ENCODE measurements around the gene FOXK2.
"Not testable (repeated sequence)": the region's sequence is repeated elsewhere in the genome, so short reads cannot be mapped to it uniquely, and the experiment has no call there.

FOXK2 gene

DNA sequence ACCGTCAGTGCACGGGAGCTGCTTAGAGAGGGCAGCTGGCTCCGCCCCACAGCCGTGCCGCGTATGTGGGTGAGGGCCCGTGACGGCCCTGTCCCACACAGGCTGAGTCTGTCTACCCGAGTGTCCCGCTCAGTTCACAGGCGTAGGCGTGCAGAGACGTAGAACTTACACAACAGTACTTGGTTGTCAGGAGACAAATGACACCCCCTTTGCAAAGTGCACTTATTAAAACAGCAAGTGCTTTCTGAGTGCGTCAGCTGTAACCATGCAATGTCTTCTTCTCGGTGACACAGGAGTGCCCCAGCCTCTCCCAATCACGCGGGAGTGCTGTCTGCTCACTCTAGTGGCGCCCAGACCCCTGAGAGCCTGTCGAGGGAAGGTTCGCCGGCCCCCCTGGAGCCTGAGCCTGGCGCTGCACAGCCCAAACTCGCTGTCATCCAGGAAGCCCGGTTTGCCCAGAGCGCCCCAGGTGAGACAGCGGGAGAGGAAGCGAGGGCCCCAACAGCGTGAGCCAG lies 64.2 kb downstream of the FOXK2 start:
- Mint-ChIP-seq H3K36me3 (ENCODE audit: low read depth) (peaks cover 60% of the 10 kb centered on the region), H3K27me3 (ENCODE audit: low read depth) (no peaks in the 10 kb centered on the region), H3K4me3 (no peak overlapping the region), H3K9me3 (no peaks in the 10 kb centered on the region), H3K4me1 (peaks cover 5% of the 10 kb centered on the region), H3K27ac (peak overlapping the region in 1 of 3 experiments; percentile 52)
- TF ChIP-seq, protein P1, sequence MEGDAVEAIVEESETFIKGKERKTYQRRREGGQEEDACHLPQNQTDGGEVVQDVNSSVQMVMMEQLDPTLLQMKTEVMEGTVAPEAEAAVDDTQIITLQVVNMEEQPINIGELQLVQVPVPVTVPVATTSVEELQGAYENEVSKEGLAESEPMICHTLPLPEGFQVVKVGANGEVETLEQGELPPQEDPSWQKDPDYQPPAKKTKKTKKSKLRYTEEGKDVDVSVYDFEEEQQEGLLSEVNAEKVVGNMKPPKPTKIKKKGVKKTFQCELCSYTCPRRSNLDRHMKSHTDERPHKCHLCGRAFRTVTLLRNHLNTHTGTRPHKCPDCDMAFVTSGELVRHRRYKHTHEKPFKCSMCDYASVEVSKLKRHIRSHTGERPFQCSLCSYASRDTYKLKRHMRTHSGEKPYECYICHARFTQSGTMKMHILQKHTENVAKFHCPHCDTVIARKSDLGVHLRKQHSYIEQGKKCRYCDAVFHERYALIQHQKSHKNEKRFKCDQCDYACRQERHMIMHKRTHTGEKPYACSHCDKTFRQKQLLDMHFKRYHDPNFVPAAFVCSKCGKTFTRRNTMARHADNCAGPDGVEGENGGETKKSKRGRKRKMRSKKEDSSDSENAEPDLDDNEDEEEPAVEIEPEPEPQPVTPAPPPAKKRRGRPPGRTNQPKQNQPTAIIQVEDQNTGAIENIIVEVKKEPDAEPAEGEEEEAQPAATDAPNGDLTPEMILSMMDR (IDR thresholded peaks at IDR 0.05; ENCODE audit: unreplicated experiment in 3 of 3) = no peak

DNA sequence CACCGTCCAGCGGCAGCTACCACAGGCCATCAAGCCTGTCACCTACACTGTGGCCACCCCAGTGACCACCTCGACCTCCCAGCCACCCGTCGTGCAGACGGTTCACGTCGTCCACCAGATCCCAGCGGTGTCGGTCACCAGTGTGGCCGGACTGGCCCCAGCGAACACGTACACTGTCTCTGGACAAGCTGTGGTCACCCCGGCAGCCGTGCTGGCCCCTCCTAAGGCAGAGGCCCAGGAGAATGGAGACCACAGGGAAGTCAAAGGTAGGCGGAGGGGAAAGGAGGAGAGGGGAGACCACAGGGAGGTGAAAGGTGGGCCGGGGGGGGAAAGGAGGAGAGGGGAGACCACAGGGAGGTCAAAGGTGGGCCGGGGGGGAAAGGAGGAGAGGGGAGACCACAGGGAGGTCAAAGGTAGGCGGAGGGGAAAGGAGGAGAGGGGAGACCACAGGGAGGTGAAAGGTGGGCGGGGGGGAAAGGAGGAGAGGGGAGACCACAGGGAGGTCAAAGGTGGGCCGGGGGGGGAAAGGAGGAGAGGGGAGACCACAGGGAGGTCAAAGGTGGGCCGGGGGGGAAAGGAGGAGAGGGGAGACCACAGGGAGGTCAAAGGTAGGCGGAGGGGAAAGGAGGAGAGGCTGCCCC lies 66.5 kb downstream of the FOXK2 start:
- H3K9me3 Mint-ChIP-seq; H3K4me1 Mint-ChIP-seq; H3K4me3 Mint-ChIP-seq; H3K27me3 Mint-ChIP-seq (ENCODE audit: low read depth): not testable (repeated sequence)
- Mint-ChIP-seq H3K36me3 (ENCODE audit: low read depth) (peaks cover 56% of the 10 kb centered on the region), H3K27ac (peak overlapping the region in 2 of 3 experiments; percentile 42 to 55)

DNA sequence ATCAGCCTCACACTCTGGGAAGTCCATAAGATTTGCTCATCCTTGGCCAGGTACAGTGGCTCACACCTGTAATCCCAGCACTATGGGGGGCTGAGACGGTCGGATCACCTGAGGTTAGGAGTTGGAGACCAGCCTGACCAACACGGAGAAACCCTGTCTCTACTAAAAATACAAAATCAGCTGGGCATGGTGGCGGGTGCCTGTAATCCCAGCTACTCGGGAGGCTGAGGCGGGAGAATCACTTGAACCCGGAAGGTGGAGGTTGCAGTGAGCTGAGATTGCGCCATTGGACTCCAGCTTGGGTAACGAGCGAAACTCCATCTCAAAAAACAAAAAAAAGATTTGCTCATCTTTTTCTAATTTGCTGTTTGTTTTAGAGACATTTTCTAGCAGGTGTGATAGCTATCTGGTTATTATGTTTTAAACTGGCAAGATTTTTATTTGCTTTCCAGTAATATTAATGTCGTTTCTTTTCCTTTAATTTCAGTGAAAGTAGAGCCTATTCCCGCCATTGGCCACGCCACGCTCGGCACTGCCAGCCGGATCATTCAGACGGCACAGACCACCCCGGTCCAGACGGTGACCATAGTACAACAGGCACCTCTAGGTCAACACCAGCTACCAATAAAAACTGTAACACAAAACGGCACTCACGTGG lies 67.2 kb downstream of the FOXK2 start:
- H3K4me1 Mint-ChIP-seq = peaks cover 5% of the 10 kb centered on the region
- peak overlapping the region in 2 of 3 experiments; percentile 59 to 65 for H3K27ac Mint-ChIP-seq
- TF ChIP-seq, protein P1 (IDR thresholded peaks at IDR 0.05; ENCODE audit: unreplicated experiment in 3 of 3) = no peak
- H3K27me3 Mint-ChIP-seq (ENCODE audit: low read depth) = no peaks in the 10 kb centered on the region
- no peaks in the 10 kb centered on the region for H3K9me3 Mint-ChIP-seq
- peaks cover 54% of the 10 kb centered on the region for H3K36me3 Mint-ChIP-seq (ENCODE audit: low read depth)
- H3K4me3 Mint-ChIP-seq = no peak overlapping the region

DNA sequence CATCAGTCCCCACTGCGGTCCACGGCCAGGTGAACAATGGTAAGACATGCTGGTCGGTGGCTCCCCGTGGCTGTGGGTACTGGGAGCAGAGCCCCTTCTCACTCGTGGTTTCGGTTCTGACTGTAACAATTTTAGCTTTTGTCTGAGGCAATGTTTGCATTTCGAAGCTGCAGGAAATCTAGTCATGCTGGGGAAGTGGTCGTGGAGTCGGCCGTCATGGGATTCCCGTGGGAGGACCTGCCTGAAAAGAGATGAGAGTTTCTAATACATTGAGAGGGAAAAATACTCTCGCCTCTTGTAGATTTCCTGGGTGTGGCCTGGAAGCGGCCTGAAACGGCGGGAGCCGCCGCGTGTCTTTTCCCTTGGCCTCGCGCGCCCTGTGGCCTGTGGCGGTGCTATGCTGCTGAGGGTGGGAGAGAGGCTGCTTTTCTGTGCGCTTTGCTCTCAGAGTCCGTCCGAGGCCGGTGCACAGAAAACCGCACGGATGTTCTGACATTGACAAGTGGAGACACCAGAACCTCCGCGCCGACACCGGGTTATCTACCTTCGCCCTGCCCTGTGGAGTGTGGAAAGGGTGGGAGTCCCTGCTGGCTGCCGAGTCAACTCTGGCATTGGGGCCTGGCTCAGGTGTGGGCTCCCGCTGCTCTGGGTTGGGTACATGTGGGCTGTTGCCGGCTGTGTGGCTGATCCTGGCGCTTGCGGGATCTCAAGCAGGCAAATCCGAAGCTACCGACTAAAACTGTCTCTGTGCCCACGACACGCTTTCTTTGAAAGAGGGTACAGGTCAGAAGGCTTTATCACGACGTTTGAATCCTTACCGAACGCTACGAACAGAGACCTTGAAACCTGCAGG lies 67.9 kb downstream of the FOXK2 start:
- H3K4me1 Mint-ChIP-seq = peaks cover 9% of the 10 kb centered on the region
- no peaks in the 10 kb centered on the region for H3K9me3 Mint-ChIP-seq
- H3K4me3 Mint-ChIP-seq = no peak overlapping the region
- peak overlapping the region in 2 of 3 experiments; percentile 59 to 65 for H3K27ac Mint-ChIP-seq
- H3K27me3 Mint-ChIP-seq (ENCODE audit: low read depth) = no peaks in the 10 kb centered on the region
- TF ChIP-seq, protein P1 (IDR thresholded peaks at IDR 0.05; ENCODE audit: unreplicated experiment in 3 of 3) = no peak
- peaks cover 47% of the 10 kb centered on the region for H3K36me3 Mint-ChIP-seq (ENCODE audit: low read depth)

- Mint-ChIP-seq H3K27me3 (ENCODE audit: low read depth) (no peaks in the 10 kb centered on the region), H3K36me3 (ENCODE audit: low read depth) (peaks cover 41% of the 10 kb centered on the region), H3K4me3 (no peak overlapping the region), H3K27ac (peak overlapping the region in 1 of 3 experiments; percentile 29), H3K9me3 (no peaks in the 10 kb centered on the region), H3K4me1 (peaks cover 17% of the 10 kb centered on the region)
- TF ChIP-seq, protein P1 (IDR thresholded peaks at IDR 0.05; ENCODE audit: unreplicated experiment in 3 of 3) = no peak
Measured at GRCh38 chr17:82588266-82589175, 69.0 kb downstream of the FOXK2 start.

Data from nephron (organoid).